Epidermal melanocyte (primary cell): ENCODE measurements around the gene PARD3B.
"Not testable (repeated sequence)": the region's sequence is repeated elsewhere in the genome, so short reads cannot be mapped to it uniquely, and the experiment has no call there.

ENCODE experiments used
- DNase-seq: peaks from one replicate; pipeline ENCODE4 v3.0.0; 2011; ENCODE audit warnings: low spot score; ENCODE audit not compliant: insufficient read length

The PARD3B gene

GRCh38 chr2:205188239-205189138 is 643.2 kb downstream of the PARD3B start:
- DNase-seq: no peak

GRCh38 chr2:205189301-205189700 is 644.0 kb downstream of the PARD3B start:
- no peak for DNase-seq

DNA sequence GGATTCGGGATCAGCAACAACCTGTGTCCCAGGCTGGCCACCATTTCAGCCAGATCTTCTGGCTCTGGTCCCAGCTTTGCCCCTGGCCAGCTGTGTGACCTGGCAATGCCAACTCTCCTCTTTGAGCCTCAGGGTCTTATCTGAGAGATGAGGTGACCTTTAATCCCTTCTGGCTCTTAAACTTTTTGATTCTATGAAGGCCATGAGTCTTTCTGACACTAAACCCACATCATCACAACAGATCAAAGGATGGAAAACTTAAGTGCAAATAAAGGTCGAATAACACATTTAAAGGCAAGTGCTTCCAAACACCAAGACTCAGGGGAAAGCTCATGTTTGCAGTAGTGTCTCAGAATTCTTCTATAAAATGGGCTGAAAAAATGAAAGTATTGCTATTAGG is 645.3 kb downstream of the PARD3B start:
- no peak for DNase-seq

- DNase-seq: no peak
Measured at GRCh38 chr2:205193125-205193835, 648.0 kb downstream of the PARD3B start.

DNA sequence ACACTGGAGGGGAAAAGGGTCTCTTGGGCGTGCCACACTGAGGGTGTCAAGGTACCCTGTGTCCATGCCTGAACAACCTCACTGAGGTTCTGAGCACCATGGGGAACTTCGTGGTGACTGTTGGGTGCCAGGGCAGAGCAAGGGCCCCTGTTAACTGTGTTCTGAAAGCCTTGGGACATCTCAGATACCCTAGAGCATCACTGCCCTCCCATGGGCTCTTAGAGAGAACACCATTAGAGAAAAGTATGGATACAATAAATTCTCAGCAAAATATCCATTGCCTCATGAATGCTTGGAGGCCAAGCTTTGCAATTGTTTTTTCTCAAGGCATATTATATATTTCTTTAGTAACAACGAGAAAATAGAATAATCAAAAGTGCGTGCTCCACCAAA is 648.6 kb downstream of the PARD3B start:
- no peak for DNase-seq

DNA sequence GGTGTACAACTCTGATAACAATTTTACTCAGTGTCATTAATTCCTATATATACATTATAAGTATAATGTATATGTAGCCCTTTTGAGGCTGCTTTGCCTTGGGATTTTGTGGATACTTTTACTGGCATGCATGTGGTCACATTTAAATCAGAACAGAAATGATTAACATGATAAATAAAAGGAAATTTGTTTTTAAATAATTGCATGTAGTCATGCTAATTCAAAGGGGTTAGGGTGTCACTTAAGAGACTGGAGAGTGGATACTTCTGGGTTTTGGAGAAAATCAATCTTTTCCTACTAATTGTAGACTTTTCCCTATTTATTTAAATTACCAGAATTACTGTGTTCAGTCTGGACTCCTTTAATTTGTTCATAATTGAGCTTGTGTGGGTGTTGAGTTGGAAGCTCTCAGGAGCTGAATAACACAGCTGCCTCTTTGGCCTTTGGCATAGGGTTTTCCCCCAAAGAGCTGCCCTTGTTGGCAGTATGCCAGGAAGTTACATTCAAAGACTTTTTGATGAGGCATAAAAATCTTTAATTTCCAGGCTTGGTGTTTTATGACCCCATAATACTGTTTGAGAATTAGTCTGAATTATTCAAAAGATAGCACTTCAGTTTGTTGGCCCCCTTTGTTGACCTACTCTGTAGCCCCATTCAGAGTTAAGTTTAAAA is 652.3 kb downstream of the PARD3B start:
- no peak for DNase-seq

- no peak for DNase-seq
Measured at GRCh38 chr2:205198140-205198525, 652.9 kb downstream of the PARD3B start.

DNA sequence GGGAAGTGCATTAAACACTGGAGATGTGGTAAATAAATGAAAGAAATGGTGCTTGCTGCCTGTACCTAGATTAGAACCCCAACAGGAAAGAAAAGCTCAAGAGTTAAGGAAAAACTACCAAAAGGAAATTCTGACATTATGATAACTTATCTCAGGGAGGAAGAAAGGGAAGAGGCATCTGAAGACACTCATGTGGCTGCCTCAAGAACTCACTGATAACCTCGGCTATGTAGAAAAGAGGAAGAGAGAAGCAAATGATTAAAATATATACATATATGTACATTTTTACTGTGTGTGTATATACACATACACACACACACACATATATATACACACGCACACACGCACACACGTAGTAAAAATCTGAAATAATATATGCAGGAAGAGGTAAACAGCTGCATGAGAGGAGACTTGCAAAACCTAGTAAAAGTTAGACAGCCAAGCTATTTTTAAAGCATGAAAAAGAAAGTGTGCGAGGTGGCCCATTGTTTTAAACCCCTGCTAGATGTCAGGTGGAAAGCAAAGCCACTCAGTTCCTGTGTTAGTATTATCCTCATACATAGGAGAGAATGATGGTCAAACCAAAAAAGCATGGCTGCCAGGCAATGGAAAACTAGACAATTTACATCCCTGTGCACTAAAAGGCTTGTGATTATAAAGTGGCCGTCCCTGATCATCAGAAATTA is 654.0 kb downstream of the PARD3B start:
- DNase-seq: no peak

GRCh38 chr2:205210494-205210893 is 665.2 kb downstream of the PARD3B start:
- no peak for DNase-seq

GRCh38 chr2:205212357-205212756 is 667.1 kb downstream of the PARD3B start:
- no peak for DNase-seq

DNA sequence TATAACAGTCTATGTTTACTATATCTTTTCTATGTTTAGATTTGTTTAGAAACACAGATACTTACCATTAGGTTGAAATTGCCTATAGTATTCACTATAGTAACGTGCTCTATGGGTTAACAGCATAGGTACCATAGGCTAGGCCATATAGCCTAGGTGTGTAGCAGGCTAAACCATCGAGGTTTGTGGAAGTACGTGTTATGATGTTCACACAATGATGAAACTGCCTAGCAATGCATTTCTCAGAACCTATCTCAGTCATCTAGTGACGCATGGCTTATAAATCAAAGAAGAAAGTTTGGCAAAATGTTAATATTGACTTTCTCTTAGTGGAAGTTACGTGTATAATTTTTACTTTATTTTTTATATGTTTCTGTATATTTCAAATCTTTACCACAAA is 670.8 kb downstream of the PARD3B start:
- DNase-seq: no peak

- DNase-seq: no peak
Measured at GRCh38 chr2:205216580-205216979, 671.3 kb downstream of the PARD3B start.

DNA sequence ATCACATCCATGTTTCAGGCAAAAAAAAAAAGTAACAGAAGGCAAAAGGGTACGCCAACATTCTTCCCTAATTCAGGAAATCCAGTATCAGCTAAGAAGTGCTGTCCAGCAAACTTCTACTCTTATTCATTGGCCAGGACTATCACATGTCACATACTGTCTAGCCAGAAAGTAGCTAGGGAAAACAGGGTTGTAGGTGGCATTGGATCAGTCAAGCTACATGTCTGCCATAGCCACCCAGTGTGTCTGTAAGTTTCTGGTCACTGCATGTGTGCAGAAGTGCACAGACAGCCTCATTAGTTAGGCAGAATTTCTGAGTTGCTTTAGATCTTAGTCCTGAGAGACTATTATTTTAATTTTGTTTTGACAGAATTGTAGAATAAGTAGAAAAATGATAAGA is 671.7 kb downstream of the PARD3B start:
- DNase-seq: no peak

- DNase-seq: no peak
Measured at GRCh38 chr2:205218056-205218455, 672.8 kb downstream of the PARD3B start.

DNA sequence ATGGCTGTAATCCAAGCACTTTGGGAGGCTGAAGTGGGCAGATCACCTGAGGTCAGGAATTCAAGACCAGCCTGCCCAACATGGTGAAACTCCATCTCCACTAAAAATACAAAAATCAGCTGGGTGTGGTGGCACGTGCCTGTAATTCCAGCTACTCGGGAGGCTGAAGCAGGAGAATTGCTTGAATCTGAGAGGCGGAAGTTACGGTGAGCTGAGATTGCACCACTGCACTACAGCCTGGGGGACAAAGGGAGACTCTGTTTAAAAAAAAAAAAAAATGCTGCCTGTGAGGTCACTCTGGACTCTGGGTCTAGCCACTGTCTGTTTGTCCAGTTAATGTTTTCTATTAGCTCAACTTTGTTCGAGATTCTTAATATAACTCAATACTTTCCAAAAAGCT is 673.5 kb downstream of the PARD3B start:
- DNase-seq: not testable (repeated sequence)

GRCh38 chr2:205220559-205220958 is 675.3 kb downstream of the PARD3B start:
- no peak for DNase-seq

- DNase-seq: no peak
Measured at GRCh38 chr2:205232086-205232485, 686.8 kb downstream of the PARD3B start.

GRCh38 chr2:205235434-205235833 is 690.2 kb downstream of the PARD3B start:
- no peak for DNase-seq

GRCh38 chr2:205237524-205237923 is 692.2 kb downstream of the PARD3B start:
- no peak for DNase-seq

DNA sequence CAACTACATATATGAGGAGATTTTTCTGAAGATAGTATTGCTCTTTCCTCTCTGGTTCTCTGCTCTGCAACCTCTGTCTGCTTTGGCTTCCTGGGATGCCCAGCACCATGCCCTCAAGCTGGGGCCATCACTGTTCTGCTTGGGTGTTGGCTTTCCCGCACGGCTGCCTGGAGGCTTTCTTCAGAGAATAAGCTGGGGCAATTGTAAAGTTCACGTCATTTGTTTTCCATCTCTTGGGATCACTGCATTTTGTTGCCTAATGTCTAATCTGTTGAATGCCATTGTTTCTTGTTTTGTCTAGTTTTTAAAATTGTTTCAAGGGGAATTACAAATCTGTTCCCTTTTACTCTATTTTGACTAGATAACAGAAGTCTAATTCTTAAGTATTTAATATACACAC is 699.7 kb downstream of the PARD3B start:
- no peak for DNase-seq

- no peak for DNase-seq
Measured at GRCh38 chr2:205245652-205246051, 700.4 kb downstream of the PARD3B start.

GRCh38 chr2:205259121-205259520 is 713.8 kb downstream of the PARD3B start:
- DNase-seq: no peak
